ENCODE results near the gene FBLN2.

Gene FBLN2

GRCh38 chr3:13569201-13569600 lies 20.3 kb downstream of the FBLN2 start:
- no peak for DNase-seq

GRCh38 chr3:13569641-13570390 lies 20.9 kb downstream of the FBLN2 start:
- DNase-seq, result no peak

GRCh38 chr3:13570391-13571194 lies 21.7 kb downstream of the FBLN2 start:
- DNase-seq, result no peak

- no peak for DNase-seq
Observed at GRCh38 chr3:13571264-13571663, 22.3 kb downstream of the FBLN2 start.

GRCh38 chr3:13571831-13572750 lies 23.2 kb downstream of the FBLN2 start:
- no peak for DNase-seq

- DNase-seq, result no peak
Observed at GRCh38 chr3:13572926-13573623, 24.1 kb downstream of the FBLN2 start.

GRCh38 chr3:13574083-13574797 lies 25.3 kb downstream of the FBLN2 start:
- DNase-seq, result no peak

- DNase-seq, result peak; percentile 36
Observed at GRCh38 chr3:13574798-13575451, 26.0 kb downstream of the FBLN2 start.

GRCh38 chr3:13575459-13576061 lies 26.6 kb downstream of the FBLN2 start:
- no peak for DNase-seq

GRCh38 chr3:13577181-13578121 lies 28.5 kb downstream of the FBLN2 start:
- DNase-seq, result no peak

- DNase-seq, result no peak
Observed at GRCh38 chr3:13578251-13578650, 29.3 kb downstream of the FBLN2 start.

GRCh38 chr3:13579063-13579462 lies 30.1 kb downstream of the FBLN2 start:
- no peak for DNase-seq

GRCh38 chr3:13580256-13581023 lies 31.5 kb downstream of the FBLN2 start:
- no peak for DNase-seq

GRCh38 chr3:13581485-13582365 lies 32.8 kb downstream of the FBLN2 start:
- no peak for DNase-seq

- DNase-seq, result no peak
Observed at GRCh38 chr3:13582366-13583250, 33.7 kb downstream of the FBLN2 start.
